Measurements from ENCODE around the gene GLCE. TPM values are rescaled to one million over a fixed set of nuclear protein-coding genes. Genes with fewer than 3 reads are reported as not detected.

Gene GLCE
- total RNA-seq, 1 experiment from 2014 or later = 22.8 TPM

GRCh38 chr15:69132977-69133861 lies 27.2 kb upstream of the GLCE start:
- TF ChIP-seq SIN3A (IDR thresholded peaks at IDR 0.05; ENCODE audit: borderline replicate concordance, insufficient read depth, low read depth, low read length) (no peak), POLR2AphosphoS5 (IDR thresholded peaks at IDR 0.05; ENCODE audit: low read depth, low read length) (no peak), CTCF (IDR thresholded peaks at IDR 0.05) (no peak), TCF7L2 (IDR thresholded peaks at IDR 0.05; ENCODE audit: low read depth, low read length) (no peak), REST (IDR thresholded peaks at IDR 0.05; ENCODE audit: insufficient read depth in 1 of 2, low read depth in 2 of 2, low read length in 1 of 2) (no peak)
- Histone ChIP-seq H3K4me1 (ENCODE audit: control insufficient read depth, insufficient read depth, low read length) (no peaks in the 10 kb centered on the region), H3K36me3 (ENCODE audit: control insufficient read depth, insufficient read depth, low read length) (no peaks in the 10 kb centered on the region), H3K27me3 (ENCODE audit: control insufficient read depth, insufficient read depth, low read length) (peaks cover 2% of the 10 kb centered on the region), H3K9me3 (ENCODE audit: control insufficient read depth, insufficient read depth, low read depth, low read length) (no peaks in the 10 kb centered on the region), H3K4me3 (ENCODE audit: low read depth in 2 of 2, low read length in 2 of 2) (no peak overlapping the region), H3K27ac (ENCODE audit: low read length) (no peak overlapping the region)
- in situ Hi-C loops (cut with HindIII; ENCODE audit: low pct_unique_long_range_greater_than_20kb, low sequenced_read_pairs) = no loop called here
- DNase-seq (ENCODE audit: low read depth, low spot score) (no peak), ATAC-seq (no peak)
- intact Hi-C loops (cut with micrococcal nuclease; ENCODE audit: unreplicated experiment) = no loop called here
- POLR2A ChIA-PET = no interaction called here
- BruUV-seq (replicated peaks) = no TSS peak
- CTCF ChIA-PET = no interaction called here

- no peaks in the 10 kb centered on the region for H3K4me1 ChIP-seq (ENCODE audit: control insufficient read depth, insufficient read depth, low read length)
- BruUV-seq (replicated peaks) = no TSS peak
- intact Hi-C loops (cut with micrococcal nuclease; ENCODE audit: unreplicated experiment) (no loop called here), in situ Hi-C loops (cut with HindIII; ENCODE audit: low pct_unique_long_range_greater_than_20kb, low sequenced_read_pairs) (no loop called here)
- TF ChIP-seq REST (IDR thresholded peaks at IDR 0.05; ENCODE audit: insufficient read depth in 1 of 2, low read depth in 2 of 2, low read length in 1 of 2) (no peak), SIN3A (IDR thresholded peaks at IDR 0.05; ENCODE audit: borderline replicate concordance, insufficient read depth, low read depth, low read length) (no peak), TCF7L2 (IDR thresholded peaks at IDR 0.05; ENCODE audit: low read depth, low read length) (no peak), CTCF (IDR thresholded peaks at IDR 0.05) (no peak), POLR2AphosphoS5 (IDR thresholded peaks at IDR 0.05; ENCODE audit: low read depth, low read length) (no peak)
- no peak overlapping the region for H3K27ac ChIP-seq (ENCODE audit: low read length)
- peaks cover 10% of the 10 kb centered on the region for H3K27me3 ChIP-seq (ENCODE audit: control insufficient read depth, insufficient read depth, low read length)
- H3K4me3 ChIP-seq (ENCODE audit: low read depth in 2 of 2, low read length in 2 of 2) = no peak overlapping the region
- H3K36me3 ChIP-seq (ENCODE audit: control insufficient read depth, insufficient read depth, low read length) = no peaks in the 10 kb centered on the region
- DNase-seq (ENCODE audit: low read depth, low spot score) (no peak), ATAC-seq (no peak)
- ChIA-PET POLR2A (no interaction called here), CTCF (no interaction called here)
- no peaks in the 10 kb centered on the region for H3K9me3 ChIP-seq (ENCODE audit: control insufficient read depth, insufficient read depth, low read depth, low read length)
Observed at GRCh38 chr15:69133862-69134519, 26.4 kb upstream of the GLCE start.
